NOMO-1 (cell line): ENCODE measurements around the gene LAMTOR4.
"Not testable (repeated sequence)": the region's sequence is repeated elsewhere in the genome, so short reads cannot be mapped to it uniquely, and the experiment has no call there.

ENCODE experiments used
- DNase-seq, 2 experiments: peaks; one replicate each; lab custom pipeline; 2025; ENCODE audit not compliant: unreplicated experiment in 2 of 2; lab: John Stamatoyannopoulos, UW

The LAMTOR4 gene

GRCh38 chr7:100169147-100169850, 20.6 kb downstream of the LAMTOR4 start:
- DNase-seq, result no peak

GRCh38 chr7:100170101-100170897, 21.6 kb downstream of the LAMTOR4 start:
- DNase-seq, result no peak

GRCh38 chr7:100171087-100171681, 22.5 kb downstream of the LAMTOR4 start:
- DNase-seq, result no peak

GRCh38 chr7:100171840-100172239, 23.1 kb downstream of the LAMTOR4 start:
- DNase-seq, result no peak

- no peak for DNase-seq
Observed at GRCh38 chr7:100173806-100174495, 25.2 kb downstream of the LAMTOR4 start.

GRCh38 chr7:100174582-100174981, 25.9 kb downstream of the LAMTOR4 start:
- no peak for DNase-seq

- no peak for DNase-seq
Observed at GRCh38 chr7:100175296-100175935, 26.7 kb downstream of the LAMTOR4 start.

GRCh38 chr7:100176096-100177044, 27.7 kb downstream of the LAMTOR4 start:
- no peak for DNase-seq

GRCh38 chr7:100177045-100178001, 28.6 kb downstream of the LAMTOR4 start, which contains the start of the genes GPC2 and STAG3:
GPC2 (minus strand) TSS chr7:100177381; CDS start chr7:100177199, 182 bp downstream.
STAG3 (plus strand) TSS chr7:100177918; CDS start chr7:100180557, 2,639 bp downstream.
- DNase-seq, result peak; percentile 98

GRCh38 chr7:100180084-100180483, 31.4 kb downstream of the LAMTOR4 start:
- DNase-seq, result not testable (repeated sequence)

- not testable (repeated sequence) for DNase-seq
Observed at GRCh38 chr7:100182616-100183015, 33.9 kb downstream of the LAMTOR4 start.

- DNase-seq, result not testable (repeated sequence)
Observed at GRCh38 chr7:100183090-100183489, 34.4 kb downstream of the LAMTOR4 start.

GRCh38 chr7:100185726-100186125, 37.0 kb downstream of the LAMTOR4 start:
- DNase-seq, result no peak

GRCh38 chr7:100189061-100189460, 40.3 kb downstream of the LAMTOR4 start:
- DNase-seq, result no peak

GRCh38 chr7:100190048-100190711, 41.5 kb downstream of the LAMTOR4 start:
- peak; percentile 45 to 66 for DNase-seq

GRCh38 chr7:100191775-100192174, 43.1 kb downstream of the LAMTOR4 start:
- peak; percentile 28 to 82 for DNase-seq

- not testable (repeated sequence) for DNase-seq
Observed at GRCh38 chr7:100192281-100192862, 43.7 kb downstream of the LAMTOR4 start.
